Large intestine (tissue), 3 donors: ENCODE measurements around the gene POU2F1. TPM values are rescaled to one million over a fixed set of nuclear protein-coding genes. Genes with fewer than 3 reads are reported as not detected.

Source experiments
- DNase-seq, 2 donors: peaks; one replicate each; pipeline versions ENCODE4 v3.0.0 to v3.0.0-alpha.2; 2013
- H3K27ac ChIP-seq: one replicate; pipeline ENCODE4 v1.5.1; 2013; ENCODE audit warnings: low read length
- H3K27me3 ChIP-seq: 2 replicates; pipeline ENCODE4 v1.6.1; 2013; ENCODE audit warnings: low read length; ENCODE audit not compliant: control insufficient read depth, insufficient read depth
- H3K36me3 ChIP-seq: 2 replicates; pipeline ENCODE4 v1.6.1; 2013; ENCODE audit warnings: low read length; ENCODE audit not compliant: control insufficient read depth, insufficient read depth
- H3K4me1 ChIP-seq: one replicate; pipeline ENCODE4 v1.6.1; 2013; ENCODE audit warnings: low read length; ENCODE audit not compliant: control insufficient read depth, insufficient read depth
- H3K4me3 ChIP-seq: one replicate; pipeline ENCODE4 v1.5.1; 2013; ENCODE audit warnings: low read length
- H3K9me3 ChIP-seq: one replicate; pipeline ENCODE4 v1.6.1; 2013; ENCODE audit warnings: mild to moderate bottlenecking, low read depth, low read length, moderate library complexity; ENCODE audit not compliant: control insufficient read depth
- WGBS: methylation state at CpG from one replicate; pipeline ENCODE4 v1.1.5; 2013; ENCODE audit warnings: low lambda C conversion rate; ENCODE audit not compliant: insufficient coverage; 5-methylcytosine and 5-hydroxymethylcytosine counted together
- polyA plus RNA-seq: library from polyadenylated mRNA; unstranded; fragments of 120-200 nt; gene quantifications from one replicate; pipeline ENCODE4 v1.2.1, GENCODE V29; 2013

The POU2F1 gene
- polyA plus RNA-seq, 1 donor, result 8.9 TPM

DNA sequence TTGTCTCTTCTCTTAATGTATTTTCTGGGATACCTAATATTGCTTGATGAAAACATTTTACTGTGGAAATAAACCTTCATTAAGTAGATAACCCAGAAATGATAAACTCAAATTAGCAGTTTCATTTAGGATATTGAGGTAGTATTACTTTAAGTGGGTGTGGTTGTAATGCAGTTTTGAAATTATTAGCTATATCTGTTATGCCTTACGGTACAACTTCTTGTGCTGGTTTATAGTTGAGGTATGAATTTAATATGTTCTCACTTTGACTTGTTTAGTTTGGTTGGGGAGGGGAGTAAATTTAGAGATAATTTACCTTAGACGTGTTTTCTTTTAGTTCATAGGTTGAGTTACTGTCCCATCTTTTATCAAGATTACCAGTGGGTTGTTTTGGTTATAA, 111.0 kb downstream of the POU2F1 start:
- H3K27ac ChIP-seq, result no peak overlapping the region
- H3K27me3 ChIP-seq, result no peaks in the 10 kb centered on the region
- H3K4me3 ChIP-seq, result no peak overlapping the region
- WGBS, result no CpG with 5 or more reads among the region's 2 CpGs
- no peak for DNase-seq
- no peaks in the 10 kb centered on the region for H3K4me1 ChIP-seq
- no peaks in the 10 kb centered on the region for H3K9me3 ChIP-seq
- H3K36me3 ChIP-seq, result peaks cover 5% of the 10 kb centered on the region

DNA sequence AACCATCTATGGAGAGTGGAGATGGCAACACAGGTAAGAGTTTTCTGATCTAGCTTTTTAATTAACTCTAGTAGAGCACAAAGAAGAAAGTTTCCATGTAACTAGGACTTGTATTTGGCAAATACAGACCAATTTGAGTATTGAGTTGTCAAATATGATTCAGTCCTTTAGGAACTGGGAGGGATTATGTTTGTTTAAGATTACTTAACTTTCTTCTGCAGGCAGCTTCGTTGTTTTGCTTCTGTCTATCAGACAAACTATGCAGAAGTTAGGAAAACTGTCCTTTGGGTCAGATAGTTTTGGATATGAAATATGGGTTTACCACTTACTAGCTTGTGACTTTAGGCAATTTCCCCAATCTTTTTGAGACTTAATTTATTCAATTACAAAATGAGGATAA, 111.8 kb downstream of the POU2F1 start:
- no peak for DNase-seq
- WGBS, result no CpG with 5 or more reads among the region's 1 CpG
- no peaks in the 10 kb centered on the region for H3K4me1 ChIP-seq
- no peaks in the 10 kb centered on the region for H3K27me3 ChIP-seq
- H3K27ac ChIP-seq, result no peak overlapping the region
- H3K36me3 ChIP-seq, result peaks cover 7% of the 10 kb centered on the region
- H3K4me3 ChIP-seq, result no peak overlapping the region
- H3K9me3 ChIP-seq, result peaks cover 5% of the 10 kb centered on the region

DNA sequence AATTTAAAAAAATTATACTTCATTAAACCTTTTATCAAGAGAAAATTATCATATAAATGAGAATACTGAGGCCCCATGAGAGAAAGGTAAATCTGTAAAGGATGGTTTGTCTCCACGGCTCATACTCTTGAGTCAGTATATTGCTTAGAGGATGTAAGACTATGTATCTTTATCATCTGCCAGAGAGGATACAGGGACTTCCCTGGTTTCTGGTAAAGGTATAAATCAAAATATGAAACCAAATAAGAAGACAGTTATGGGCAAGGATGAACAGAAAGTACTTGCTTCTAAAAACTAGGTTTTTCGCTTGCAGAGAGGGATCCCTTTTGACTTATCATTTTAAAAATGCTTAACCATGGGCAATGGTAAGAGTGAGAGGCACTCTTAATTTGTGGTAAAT, 112.4 kb downstream of the POU2F1 start:
- H3K36me3 ChIP-seq, result peaks cover 10% of the 10 kb centered on the region
- no peaks in the 10 kb centered on the region for H3K4me1 ChIP-seq
- H3K4me3 ChIP-seq, result no peak overlapping the region
- no peak for DNase-seq
- no peak overlapping the region for H3K27ac ChIP-seq
- peaks cover 8% of the 10 kb centered on the region for H3K9me3 ChIP-seq
- 100% methylated on average over 1 of the region's 2 CpGs for WGBS
- H3K27me3 ChIP-seq, result no peaks in the 10 kb centered on the region

GRCh38 chr1:167333703-167334102, 113.0 kb downstream of the POU2F1 start:
- DNase-seq, result peak in 1 of 2 donors; percentile 10
- peaks cover 8% of the 10 kb centered on the region for H3K9me3 ChIP-seq
- H3K27ac ChIP-seq, result no peak overlapping the region
- H3K4me1 ChIP-seq, result no peaks in the 10 kb centered on the region
- H3K27me3 ChIP-seq, result no peaks in the 10 kb centered on the region
- no CpG with 5 or more reads among the region's 1 CpG for WGBS
- H3K4me3 ChIP-seq, result no peak overlapping the region
- H3K36me3 ChIP-seq, result peaks cover 10% of the 10 kb centered on the region

- no peak overlapping the region for H3K4me3 ChIP-seq
- H3K36me3 ChIP-seq, result peaks cover 14% of the 10 kb centered on the region
- no peak overlapping the region for H3K27ac ChIP-seq
- H3K9me3 ChIP-seq, result peaks cover 8% of the 10 kb centered on the region
- DNase-seq, result no peak
- H3K4me1 ChIP-seq, result no peaks in the 10 kb centered on the region
- no peaks in the 10 kb centered on the region for H3K27me3 ChIP-seq
Measured at GRCh38 chr1:167339405-167339804, 118.7 kb downstream of the POU2F1 start.

DNA sequence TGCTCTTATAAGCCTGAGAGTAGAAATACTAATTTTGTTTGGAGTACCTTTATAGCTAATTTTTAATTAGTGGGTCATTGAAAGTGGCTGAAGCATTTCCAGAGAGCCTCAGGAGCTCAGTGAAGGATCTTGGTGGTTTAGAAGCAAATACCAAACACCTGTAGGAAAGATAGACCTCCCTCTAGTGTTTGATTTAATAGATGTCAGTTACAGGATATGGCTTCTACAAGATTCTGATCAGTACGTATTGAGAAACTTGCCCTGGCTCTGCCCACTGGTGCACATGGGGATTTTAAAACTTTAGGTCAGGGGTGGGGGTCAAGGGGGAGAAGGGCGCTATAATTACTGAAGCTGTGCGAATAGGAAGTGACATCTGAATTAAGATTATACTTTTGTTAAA, 122.2 kb downstream of the POU2F1 start:
- Histone ChIP-seq H3K27me3 (no peaks in the 10 kb centered on the region), H3K4me3 (no peak overlapping the region), H3K27ac (no peak overlapping the region), H3K9me3 (no peaks in the 10 kb centered on the region), H3K4me1 (no peaks in the 10 kb centered on the region), H3K36me3 (peaks cover 5% of the 10 kb centered on the region)
- DNase-seq, result peak; percentile 7 to 26
- WGBS, result 88% methylated on average over 1 of the region's 3 CpGs

DNA sequence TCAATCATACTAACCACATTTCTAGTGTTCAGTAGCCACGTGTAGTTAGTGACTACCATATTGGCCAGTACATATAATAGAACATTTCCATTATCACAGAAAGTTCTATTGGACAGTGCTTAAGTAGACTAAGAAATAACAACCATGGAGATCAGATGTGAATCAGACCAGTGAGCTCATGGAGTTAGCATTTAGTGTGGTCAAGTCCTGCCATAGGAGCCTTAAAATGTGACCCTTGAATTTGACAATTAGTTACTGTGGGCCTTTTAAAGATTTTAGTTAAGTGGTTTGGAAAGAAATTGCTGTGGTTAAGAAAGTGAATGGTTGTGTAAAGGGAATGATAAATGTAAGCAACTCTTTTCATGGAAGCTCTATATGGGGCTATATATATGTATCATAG, 123.4 kb downstream of the POU2F1 start:
- Histone ChIP-seq H3K27me3 (no peaks in the 10 kb centered on the region), H3K4me3 (no peak overlapping the region), H3K9me3 (no peaks in the 10 kb centered on the region), H3K36me3 (peaks cover 5% of the 10 kb centered on the region), H3K4me1 (no peaks in the 10 kb centered on the region), H3K27ac (no peak overlapping the region)
- 91% methylated on average over 1 of the region's 1 CpG for WGBS
- DNase-seq, result no peak

DNA sequence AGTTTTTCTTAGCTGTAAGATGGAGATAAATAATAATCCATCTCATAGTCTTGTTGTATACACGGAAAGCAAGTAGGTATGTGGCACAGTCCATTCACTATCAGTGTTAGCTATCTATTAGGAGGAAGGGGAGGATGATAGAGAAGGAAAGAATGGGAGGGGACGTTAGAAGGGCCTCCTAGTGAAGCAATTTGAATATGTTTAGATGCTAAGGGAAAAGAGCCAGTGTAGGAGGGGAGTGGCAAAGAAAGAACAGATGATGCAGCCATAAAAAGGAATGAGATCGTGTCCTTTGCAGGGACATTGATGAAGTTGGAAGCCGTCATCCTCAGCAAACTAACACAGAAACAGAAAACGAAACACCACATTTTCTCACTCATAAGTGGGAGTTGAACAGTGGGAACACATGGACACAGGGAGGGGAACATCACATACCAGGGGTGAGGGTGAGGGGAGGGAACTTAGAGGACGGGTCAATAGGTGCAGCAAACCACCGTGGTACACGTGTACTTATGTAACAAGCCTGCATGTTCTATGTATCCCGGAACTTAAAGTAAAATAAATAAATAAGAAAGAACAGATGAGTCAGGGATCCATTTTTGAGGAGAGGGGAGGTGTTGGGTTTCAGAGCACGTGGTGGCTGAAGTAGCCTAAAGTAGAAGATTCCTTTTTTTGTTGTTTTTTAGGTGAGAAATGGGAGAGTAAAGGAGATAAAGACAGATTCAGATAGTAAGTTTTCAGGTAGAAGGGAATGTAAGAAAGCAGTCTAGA, 124.1 kb downstream of the POU2F1 start:
- 68% methylated on average over 5 of the region's 10 CpGs for WGBS
- Histone ChIP-seq H3K4me3 (no peak overlapping the region), H3K4me1 (no peaks in the 10 kb centered on the region), H3K9me3 (no peaks in the 10 kb centered on the region), H3K36me3 (peaks cover 5% of the 10 kb centered on the region), H3K27ac (no peak overlapping the region), H3K27me3 (no peaks in the 10 kb centered on the region)
- DNase-seq, result no peak

- WGBS, result 20% methylated on average over 1 of the region's 1 CpG
- DNase-seq, result no peak
- Histone ChIP-seq H3K4me1 (no peaks in the 10 kb centered on the region), H3K4me3 (no peak overlapping the region), H3K9me3 (no peaks in the 10 kb centered on the region), H3K27me3 (no peaks in the 10 kb centered on the region), H3K27ac (no peak overlapping the region), H3K36me3 (peaks cover 5% of the 10 kb centered on the region)
Measured at GRCh38 chr1:167345386-167345733, 124.7 kb downstream of the POU2F1 start.

GRCh38 chr1:167357305-167357704, 136.6 kb downstream of the POU2F1 start:
- no peaks in the 10 kb centered on the region for H3K4me1 ChIP-seq
- H3K36me3 ChIP-seq, result no peaks in the 10 kb centered on the region
- WGBS, result no CpG with 5 or more reads among the region's 6 CpGs
- no peak overlapping the region for H3K4me3 ChIP-seq
- H3K27me3 ChIP-seq, result no peaks in the 10 kb centered on the region
- DNase-seq, result no peak
- no peaks in the 10 kb centered on the region for H3K9me3 ChIP-seq
- H3K27ac ChIP-seq, result no peak overlapping the region

DNA sequence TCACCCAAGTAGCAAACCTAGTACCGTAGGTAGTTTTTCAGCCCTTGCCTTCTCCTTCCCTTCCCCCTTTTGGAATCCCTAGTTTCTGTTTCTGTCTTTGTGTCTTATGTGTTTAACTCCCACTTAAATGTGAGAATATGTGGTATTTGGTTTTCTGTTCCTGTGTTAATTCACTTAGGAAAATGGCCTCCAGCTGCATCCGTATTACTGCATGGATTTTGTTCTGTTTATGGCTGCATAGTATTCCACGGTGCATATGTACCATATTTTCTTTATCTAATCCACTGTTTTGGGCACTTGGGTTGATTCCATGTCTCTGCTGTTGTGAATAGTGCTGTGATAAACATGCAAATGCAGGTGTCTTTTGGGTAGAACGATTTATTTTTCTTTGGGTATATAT, 138.6 kb downstream of the POU2F1 start:
- no peaks in the 10 kb centered on the region for H3K9me3 ChIP-seq
- no peak for DNase-seq
- WGBS, result 95% methylated on average over 3 of the region's 4 CpGs

More for the DNA sequence above, 138.6 kb downstream of the POU2F1 start:
- H3K36me3 ChIP-seq, result no peaks in the 10 kb centered on the region
- H3K4me3 ChIP-seq, result no peak overlapping the region
- no peak overlapping the region for H3K27ac ChIP-seq
- H3K27me3 ChIP-seq, result no peaks in the 10 kb centered on the region
- no peaks in the 10 kb centered on the region for H3K4me1 ChIP-seq
